ENCODE results near the gene MBOAT7.

Gene MBOAT7

DNA sequence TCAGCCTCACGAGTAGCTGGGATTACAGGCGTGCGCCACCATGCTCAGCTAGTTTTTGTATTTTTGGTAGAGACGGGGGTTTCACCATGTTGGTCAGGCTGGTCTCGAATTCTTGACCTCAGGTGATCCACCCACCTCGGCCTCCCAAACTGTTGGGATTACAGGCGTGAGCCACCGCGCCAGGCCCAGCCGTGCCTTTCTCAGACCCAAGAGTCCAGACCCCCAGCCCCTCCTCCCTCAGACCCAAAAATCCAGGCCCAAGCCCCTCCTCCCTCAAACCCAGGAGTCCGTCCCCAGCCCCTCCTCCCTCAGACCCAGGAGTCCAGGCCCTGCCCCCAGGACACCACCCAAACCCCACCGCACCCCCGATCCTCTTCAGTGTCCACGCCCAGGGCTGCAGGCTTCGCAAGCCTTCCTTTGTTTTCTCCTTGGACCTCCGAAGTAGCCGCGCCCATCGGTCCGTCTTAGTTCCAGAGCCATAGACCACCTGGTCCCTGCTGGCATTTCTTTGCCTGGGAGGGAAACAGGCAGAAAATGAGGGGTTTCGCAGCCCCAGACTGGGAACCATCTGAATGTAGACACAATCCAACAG lies 20.1 kb downstream of the MBOAT7 start:
- no peak for DNase-seq
- no peak overlapping the region for H3K4me3 Mint-ChIP-seq
- H3K27me3 Mint-ChIP-seq: peaks cover 11% of the 10 kb centered on the region
- no peak overlapping the region for H3K27ac Mint-ChIP-seq
- no peaks in the 10 kb centered on the region for H3K9me3 Mint-ChIP-seq
- peaks cover 12% of the 10 kb centered on the region for H3K4me1 Mint-ChIP-seq (ENCODE audit: low read depth)
- no peaks in the 10 kb centered on the region for H3K36me3 Mint-ChIP-seq (ENCODE audit: low read depth)

DNA sequence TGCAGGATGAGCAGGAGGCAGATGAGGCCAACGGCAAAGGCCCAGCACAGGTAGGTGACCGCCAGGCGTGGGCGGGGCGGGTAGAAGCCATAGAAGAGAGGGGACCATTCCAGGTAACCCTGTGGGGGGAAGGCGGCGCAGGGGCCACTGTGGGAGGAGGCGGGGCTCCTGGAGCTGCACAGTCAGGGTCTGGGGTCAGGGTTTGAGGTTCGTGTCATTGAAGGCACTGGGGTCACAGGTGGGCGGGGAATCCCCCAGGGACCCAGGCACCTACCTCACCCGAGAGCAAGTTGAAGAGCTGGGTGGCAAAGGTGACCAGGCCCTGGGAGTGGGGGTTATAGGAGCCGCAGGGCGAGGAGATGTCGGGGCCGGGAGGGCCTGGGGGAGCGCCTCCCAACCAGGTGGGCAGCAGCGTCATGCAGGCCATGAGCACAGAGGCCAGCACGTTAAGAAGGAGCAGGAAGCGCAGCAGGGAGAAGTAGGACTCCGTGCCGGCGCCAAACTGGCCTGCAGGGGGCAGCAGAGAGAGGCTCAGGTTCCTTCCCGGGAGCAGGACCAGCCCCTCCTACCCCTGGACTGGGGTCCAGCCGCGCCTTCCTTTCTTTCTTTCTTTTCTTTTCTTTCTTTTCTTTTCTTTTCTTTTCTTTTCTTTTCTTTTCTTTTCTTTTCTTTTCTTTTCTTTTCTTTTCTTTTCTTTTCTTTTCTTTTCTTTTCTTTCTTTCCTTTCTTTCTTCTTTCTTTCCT lies 21.0 kb downstream of the MBOAT7 start:
- H3K27ac Mint-ChIP-seq: no peak overlapping the region
- H3K4me3 Mint-ChIP-seq: peak overlapping the region; percentile 29
- peaks cover 13% of the 10 kb centered on the region for H3K27me3 Mint-ChIP-seq
- H3K36me3 Mint-ChIP-seq (ENCODE audit: low read depth): no peaks in the 10 kb centered on the region
- DNase-seq: peak; percentile 95
- H3K4me1 Mint-ChIP-seq (ENCODE audit: low read depth): peaks cover 19% of the 10 kb centered on the region
- no peaks in the 10 kb centered on the region for H3K9me3 Mint-ChIP-seq

DNA sequence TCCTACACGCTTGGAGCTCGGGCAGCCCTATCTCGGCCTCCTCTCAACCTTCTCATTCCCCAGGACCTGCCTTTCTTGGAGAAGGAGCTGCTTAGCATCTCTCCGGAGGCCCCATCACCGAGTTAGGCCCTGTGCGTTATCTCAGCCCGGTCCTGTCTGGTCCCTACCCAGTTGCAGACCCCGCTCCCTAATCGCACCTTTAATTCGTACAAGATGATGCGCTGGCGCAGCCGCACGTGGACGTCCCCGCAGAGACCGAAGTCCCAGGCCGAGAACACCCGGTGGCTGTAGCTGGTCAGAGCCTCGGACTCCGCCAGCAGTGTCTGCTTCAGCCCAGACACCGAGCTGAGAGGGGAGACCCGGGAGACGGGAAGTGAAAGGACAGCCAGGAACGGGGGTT lies 24.2 kb downstream of the MBOAT7 start:
- H3K27me3 Mint-ChIP-seq: peaks cover 16% of the 10 kb centered on the region
- H3K27ac Mint-ChIP-seq: no peak overlapping the region
- peaks cover 42% of the 10 kb centered on the region for H3K4me1 Mint-ChIP-seq (ENCODE audit: low read depth)
- no peaks in the 10 kb centered on the region for H3K9me3 Mint-ChIP-seq
- no peaks in the 10 kb centered on the region for H3K36me3 Mint-ChIP-seq (ENCODE audit: low read depth)
- no peak for DNase-seq
- H3K4me3 Mint-ChIP-seq: no peak overlapping the region

DNA sequence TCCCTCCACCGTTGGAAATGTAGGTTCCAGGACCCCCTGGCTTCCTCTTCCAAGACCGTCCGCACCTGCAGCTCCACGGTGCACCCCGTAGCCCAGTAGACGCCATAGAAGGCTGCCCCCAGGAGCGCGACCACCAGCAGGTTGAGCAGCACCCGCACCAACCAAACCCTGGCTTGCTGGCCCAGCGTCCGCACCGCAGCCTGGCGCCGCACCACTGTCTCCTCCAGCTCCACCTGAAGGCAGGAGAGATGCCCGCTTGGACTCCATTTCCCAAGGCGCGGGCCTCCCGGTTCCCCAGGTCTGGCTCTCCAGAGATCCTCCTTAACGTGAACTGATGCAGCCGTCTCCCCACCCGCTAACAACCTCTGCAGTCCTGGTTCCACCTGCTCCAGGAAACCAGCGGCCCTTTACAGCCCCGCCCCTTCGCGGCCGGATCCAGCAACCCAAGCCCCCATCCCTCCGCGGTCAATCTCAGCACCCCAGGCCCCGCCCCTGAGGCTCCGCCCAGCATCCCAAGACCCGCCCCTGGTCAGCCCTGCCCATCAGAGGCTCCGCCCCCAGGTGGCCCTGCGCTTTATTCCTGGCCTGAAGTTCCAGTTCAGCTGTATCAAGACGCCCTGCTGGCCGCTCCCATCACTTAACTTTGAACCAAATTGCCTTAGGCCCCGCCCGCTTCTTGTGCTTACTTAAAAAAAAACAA lies 24.9 kb downstream of the MBOAT7 start:
- H3K4me1 Mint-ChIP-seq (ENCODE audit: low read depth): peaks cover 46% of the 10 kb centered on the region
- no peaks in the 10 kb centered on the region for H3K9me3 Mint-ChIP-seq
- no peak overlapping the region for H3K27ac Mint-ChIP-seq
- H3K27me3 Mint-ChIP-seq: peaks cover 16% of the 10 kb centered on the region
- peaks cover 4% of the 10 kb centered on the region for H3K36me3 Mint-ChIP-seq (ENCODE audit: low read depth)
- peak; percentile 64 for DNase-seq
- peak overlapping the region; percentile 27 for H3K4me3 Mint-ChIP-seq

DNA sequence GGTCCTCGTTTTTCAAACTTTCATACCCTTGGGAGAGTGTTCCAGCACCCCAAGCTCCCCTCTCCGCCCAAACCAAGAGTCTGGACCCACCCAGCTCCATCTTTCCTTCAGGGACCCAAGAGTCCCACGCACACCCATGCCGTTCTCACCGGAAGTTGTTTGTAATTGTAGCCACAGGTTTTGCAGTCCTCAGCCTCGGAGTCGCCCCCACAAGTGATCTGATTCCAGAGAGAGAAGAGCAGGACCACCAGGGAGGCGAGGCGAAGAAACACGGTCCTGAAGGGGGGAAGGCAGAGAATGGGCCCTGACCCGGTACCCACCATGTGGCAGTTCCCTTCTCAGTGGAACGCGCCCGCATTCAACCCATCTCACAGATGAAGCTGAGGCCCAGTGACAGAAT lies 26.5 kb downstream of the MBOAT7 start:
- H3K4me1 Mint-ChIP-seq (ENCODE audit: low read depth): peaks cover 53% of the 10 kb centered on the region
- no peak for DNase-seq
- H3K27me3 Mint-ChIP-seq: peaks cover 16% of the 10 kb centered on the region
- H3K27ac Mint-ChIP-seq: peak overlapping the region; percentile 4
- H3K4me3 Mint-ChIP-seq: peak overlapping the region; percentile 79
- H3K9me3 Mint-ChIP-seq: no peaks in the 10 kb centered on the region
- peaks cover 18% of the 10 kb centered on the region for H3K36me3 Mint-ChIP-seq (ENCODE audit: low read depth)

DNA sequence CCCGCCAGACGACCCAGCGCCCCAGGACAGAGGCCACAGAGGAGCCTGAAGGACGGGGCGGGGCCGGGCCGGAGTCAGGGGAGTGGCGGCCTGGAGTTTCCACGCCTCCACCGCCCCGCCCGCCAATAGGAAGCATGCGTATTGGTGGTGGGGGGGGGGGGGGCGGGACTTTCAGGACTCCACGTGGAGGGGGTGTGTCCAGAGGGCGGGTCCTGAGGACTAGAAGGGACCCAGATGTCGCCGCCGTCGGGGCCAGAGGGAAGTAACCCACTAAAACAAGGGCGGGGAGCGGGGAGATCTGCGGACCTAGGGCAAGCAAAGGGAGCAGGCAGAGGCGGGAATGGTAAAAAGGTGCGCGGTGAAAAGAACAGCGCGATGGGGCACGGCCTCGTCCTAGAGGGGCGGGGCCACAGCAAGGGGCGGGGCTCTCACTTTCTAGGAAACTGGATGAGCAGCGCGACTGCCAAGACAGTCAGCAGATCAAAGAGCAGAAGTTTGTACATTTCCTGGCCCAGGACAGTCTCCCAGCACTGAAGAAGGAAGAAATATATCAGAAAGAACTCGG lies 27.1 kb downstream of the MBOAT7 start:
- H3K27me3 Mint-ChIP-seq: peaks cover 16% of the 10 kb centered on the region
- peak overlapping the region; percentile 79 for H3K4me3 Mint-ChIP-seq
- no peaks in the 10 kb centered on the region for H3K9me3 Mint-ChIP-seq
- H3K4me1 Mint-ChIP-seq (ENCODE audit: low read depth): peaks cover 54% of the 10 kb centered on the region
- H3K27ac Mint-ChIP-seq: peak overlapping the region; percentile 81
- DNase-seq: peak; percentile 85
- peaks cover 23% of the 10 kb centered on the region for H3K36me3 Mint-ChIP-seq (ENCODE audit: low read depth)

DNA sequence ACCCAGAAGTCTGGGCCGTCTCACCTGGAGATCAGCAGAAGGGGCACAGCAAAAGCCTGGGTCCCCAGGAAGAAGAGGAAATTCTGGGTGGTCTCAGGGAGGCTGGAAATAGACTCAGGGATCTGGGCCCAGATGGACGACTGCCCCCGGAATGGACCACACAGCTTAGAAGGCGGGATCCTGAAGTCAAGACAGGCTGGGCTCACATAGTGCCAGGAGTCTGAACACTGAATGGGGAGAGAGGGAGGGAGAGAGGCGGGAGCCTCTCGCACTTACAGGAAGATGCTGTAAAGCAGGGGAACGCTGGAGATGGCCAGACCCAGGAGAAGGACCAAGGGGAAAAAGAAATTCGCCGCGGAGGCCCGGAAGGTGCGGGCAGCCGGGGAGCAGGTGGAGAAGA lies 28.5 kb downstream of the MBOAT7 start:
- peaks cover 15% of the 10 kb centered on the region for H3K27me3 Mint-ChIP-seq
- peaks cover 38% of the 10 kb centered on the region for H3K36me3 Mint-ChIP-seq (ENCODE audit: low read depth)
- H3K4me3 Mint-ChIP-seq: peak overlapping the region; percentile 87
- H3K27ac Mint-ChIP-seq: peak overlapping the region; percentile 97
- no peaks in the 10 kb centered on the region for H3K9me3 Mint-ChIP-seq
- H3K4me1 Mint-ChIP-seq (ENCODE audit: low read depth): peaks cover 59% of the 10 kb centered on the region
- DNase-seq: no peak

DNA sequence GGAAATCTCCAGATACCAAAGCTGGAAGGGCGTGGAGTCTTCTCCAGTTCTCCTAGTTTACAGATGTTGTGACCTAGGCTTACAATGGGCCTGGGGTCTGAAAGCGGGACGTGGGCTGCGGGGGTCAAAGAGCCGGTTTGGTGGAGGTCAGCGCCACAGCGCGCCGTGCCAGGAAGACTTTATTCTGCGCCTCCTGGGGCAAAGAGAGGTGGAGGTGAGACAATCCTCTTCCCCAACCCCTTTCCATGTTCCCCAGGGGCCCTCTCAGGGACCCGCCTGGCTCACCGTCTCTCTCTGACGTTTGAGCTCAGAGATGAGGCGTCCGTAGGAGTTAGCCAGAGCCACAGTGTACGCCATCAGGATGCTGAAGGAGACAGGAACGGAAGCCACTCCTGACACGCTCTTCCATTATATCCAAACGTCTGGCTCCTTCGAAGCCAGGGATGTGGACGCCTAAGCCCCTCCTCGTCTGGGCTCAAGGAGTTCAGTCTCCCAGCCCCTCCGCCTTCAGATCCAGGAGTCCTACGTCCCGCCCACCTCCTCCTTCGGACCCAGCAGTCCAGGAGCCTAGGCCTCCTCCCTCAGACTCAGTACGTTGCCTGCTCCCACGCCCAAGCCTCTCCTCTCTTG lies 29.1 kb downstream of the MBOAT7 start:
- H3K4me3 Mint-ChIP-seq: peak overlapping the region; percentile 87
- peak overlapping the region; percentile 97 for H3K27ac Mint-ChIP-seq

DNA sequence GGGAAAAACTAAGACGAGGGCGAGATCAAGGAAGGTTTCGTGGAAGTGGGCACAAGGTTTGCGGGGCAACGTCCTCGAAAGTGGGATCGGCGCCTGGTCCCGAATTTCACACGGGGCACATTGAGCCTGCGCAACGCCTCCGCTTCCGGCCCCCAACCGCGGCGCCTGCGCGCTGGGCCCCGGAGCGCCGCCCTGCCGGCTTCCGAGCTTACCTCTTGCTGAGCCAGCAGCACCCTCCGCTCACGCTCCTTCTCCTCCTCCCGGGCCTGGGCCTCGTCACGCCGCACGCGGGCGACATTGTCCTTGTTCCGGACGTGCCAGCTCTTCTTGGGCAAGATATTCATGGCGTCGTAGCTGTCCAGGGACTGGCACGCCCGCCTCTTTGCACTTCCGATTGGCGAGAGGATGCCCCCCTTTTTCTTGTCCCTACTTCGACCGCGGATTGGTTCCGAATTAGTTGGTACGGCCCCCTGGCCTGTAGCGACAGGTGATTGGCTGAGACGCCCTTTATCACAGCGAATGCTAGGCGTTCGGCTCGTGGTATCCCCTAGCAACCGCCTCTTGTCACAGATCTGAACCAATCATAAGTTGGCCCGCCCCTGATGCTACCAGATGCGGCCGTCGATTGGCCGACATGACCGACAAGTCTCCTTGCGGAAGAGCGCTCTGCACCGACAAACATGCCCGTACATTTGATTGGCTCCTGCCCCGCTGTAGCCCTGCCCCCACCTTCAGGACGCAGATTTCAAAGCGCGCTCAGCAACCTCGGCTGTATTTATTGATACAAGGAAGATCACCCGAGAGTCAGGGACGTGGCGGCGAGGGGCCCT lies 29.8 kb downstream of the MBOAT7 start, which contains the start of gene LENG1:
LENG1 (minus strand) TSS at position 370 of the 830 bp plus-strand sequence; CDS start at position 344, 26 bp downstream.
- Mint-ChIP-seq H3K4me1 (ENCODE audit: low read depth) (peaks cover 65% of the 10 kb centered on the region), H3K36me3 (ENCODE audit: low read depth) (peaks cover 47% of the 10 kb centered on the region), H3K27me3 (peaks cover 8% of the 10 kb centered on the region), H3K4me3 (peak within 1 kb of the TSS; percentile 87), H3K9me3 (no peaks in the 10 kb centered on the region), H3K27ac (peak within 1 kb of the TSS; percentile 97)
- DNase-seq: peak; percentile 93

More for the DNA sequence above, 29.1 kb downstream of the MBOAT7 start:
- H3K27me3 Mint-ChIP-seq: peaks cover 11% of the 10 kb centered on the region
- peaks cover 40% of the 10 kb centered on the region for H3K36me3 Mint-ChIP-seq (ENCODE audit: low read depth)
- no peaks in the 10 kb centered on the region for H3K9me3 Mint-ChIP-seq
- H3K4me1 Mint-ChIP-seq (ENCODE audit: low read depth): peaks cover 61% of the 10 kb centered on the region
- no peak for DNase-seq

DNA sequence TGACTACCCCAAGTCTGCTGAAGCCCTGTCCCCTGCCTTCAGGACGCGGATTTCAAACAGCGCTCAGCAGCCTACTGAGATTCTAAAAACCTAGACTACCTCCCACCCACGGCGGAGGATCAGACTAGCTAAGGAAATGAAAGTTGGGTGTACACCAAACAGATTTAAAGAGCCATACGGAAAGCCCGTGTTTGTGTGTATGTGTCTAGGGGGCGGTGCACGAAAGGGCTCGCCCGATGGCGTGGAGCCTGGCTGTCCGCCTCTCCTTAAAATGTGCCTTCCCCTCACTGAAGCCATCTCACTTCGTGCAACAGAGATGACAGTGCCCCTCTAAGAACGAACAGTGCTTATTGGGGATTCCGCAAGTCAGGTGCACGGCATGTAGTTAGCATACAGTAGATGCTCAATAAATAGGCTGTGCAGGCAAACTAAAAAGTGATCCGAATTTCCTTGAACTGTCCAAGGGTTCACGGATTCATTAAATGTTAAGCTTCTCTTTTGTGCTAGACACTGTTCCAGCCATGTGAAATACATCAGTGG lies 30.5 kb downstream of the MBOAT7 start:
- peaks cover 3% of the 10 kb centered on the region for H3K27me3 Mint-ChIP-seq
- H3K27ac Mint-ChIP-seq: peak overlapping the region; percentile 97
- peak; percentile 57 for DNase-seq
- peak overlapping the region; percentile 87 for H3K4me3 Mint-ChIP-seq
- H3K4me1 Mint-ChIP-seq (ENCODE audit: low read depth): peaks cover 65% of the 10 kb centered on the region
- H3K9me3 Mint-ChIP-seq: no peaks in the 10 kb centered on the region
- H3K36me3 Mint-ChIP-seq (ENCODE audit: low read depth): peaks cover 54% of the 10 kb centered on the region

DNA sequence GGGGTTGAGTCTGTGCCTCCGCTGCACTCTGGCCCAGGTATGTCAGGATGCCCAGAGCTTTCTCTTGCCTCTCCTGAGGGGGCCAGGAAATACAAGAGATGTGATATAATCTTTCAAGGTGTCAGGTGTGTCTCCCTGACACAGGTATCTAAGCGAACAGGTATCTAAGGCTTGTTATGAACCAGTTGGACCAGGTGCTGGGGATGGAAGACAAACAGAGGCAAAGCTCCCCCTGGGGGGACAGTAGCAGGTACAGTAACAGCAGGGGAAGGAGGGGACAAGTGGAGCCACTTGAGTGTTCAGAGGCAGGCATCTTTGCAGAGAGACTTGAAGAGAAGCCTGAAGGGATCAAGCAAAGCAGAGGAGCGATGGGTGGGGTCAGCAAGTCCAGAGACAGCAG lies 32.4 kb downstream of the MBOAT7 start:
- no peak for DNase-seq
- H3K4me1 Mint-ChIP-seq (ENCODE audit: low read depth): peaks cover 60% of the 10 kb centered on the region
- no peak overlapping the region for H3K4me3 Mint-ChIP-seq
- H3K36me3 Mint-ChIP-seq (ENCODE audit: low read depth): peaks cover 71% of the 10 kb centered on the region
- no peaks in the 10 kb centered on the region for H3K27me3 Mint-ChIP-seq
- peak overlapping the region; percentile 83 for H3K27ac Mint-ChIP-seq
- no peaks in the 10 kb centered on the region for H3K9me3 Mint-ChIP-seq

DNA sequence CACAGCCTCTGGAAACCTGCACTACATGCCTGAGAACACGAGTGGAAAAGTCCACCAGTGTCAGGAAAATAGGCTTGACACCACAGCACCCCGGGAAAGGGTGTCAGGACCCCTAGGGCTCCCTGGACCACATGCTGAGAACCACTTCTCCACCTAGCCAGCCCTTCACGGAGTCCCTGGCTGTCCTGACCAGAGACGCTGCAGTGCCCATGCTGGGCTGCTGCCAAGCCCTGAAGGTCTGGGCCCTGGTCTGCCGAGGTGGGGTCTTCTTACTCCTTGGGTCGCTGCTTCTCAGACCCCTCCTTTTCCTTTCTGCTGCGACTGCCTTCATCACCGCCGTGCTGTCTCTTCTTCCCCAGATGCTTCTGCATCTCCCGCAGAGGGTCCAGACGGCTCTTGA lies 32.9 kb downstream of the MBOAT7 start:
- Mint-ChIP-seq H3K27me3 (no peaks in the 10 kb centered on the region), H3K4me3 (no peak overlapping the region), H3K36me3 (ENCODE audit: low read depth) (peaks cover 76% of the 10 kb centered on the region)

DNA sequence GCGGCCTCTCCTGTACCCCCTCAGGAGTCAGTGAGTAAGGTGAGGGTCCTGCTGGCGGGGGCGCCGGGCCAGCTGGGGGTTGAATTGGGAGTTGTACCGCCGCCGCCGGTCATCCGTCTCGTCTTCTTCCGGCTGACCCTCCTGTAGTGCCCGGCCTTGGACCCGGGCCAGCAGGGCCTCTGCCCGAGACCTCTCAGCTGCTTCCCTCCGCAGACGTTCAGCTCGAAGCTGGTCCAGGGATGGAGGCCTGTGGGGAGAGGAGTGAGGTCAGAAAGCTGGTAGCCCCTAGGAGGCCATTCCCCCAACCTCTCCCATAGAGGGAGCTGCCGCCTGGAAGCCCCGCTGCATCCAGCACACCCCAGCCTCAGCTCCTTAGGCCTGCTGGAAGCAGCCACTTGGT lies 33.7 kb downstream of the MBOAT7 start:
- H3K36me3 Mint-ChIP-seq (ENCODE audit: low read depth): peaks cover 84% of the 10 kb centered on the region
- peak overlapping the region; percentile 72 for H3K27ac Mint-ChIP-seq

More for the DNA sequence above, 32.9 kb downstream of the MBOAT7 start:
- Mint-ChIP-seq H3K9me3 (no peaks in the 10 kb centered on the region), H3K4me1 (ENCODE audit: low read depth) (peaks cover 56% of the 10 kb centered on the region), H3K27ac (peak overlapping the region; percentile 72)
- DNase-seq: no peak

More for the DNA sequence above, 33.7 kb downstream of the MBOAT7 start:
- peaks cover 52% of the 10 kb centered on the region for H3K4me1 Mint-ChIP-seq (ENCODE audit: low read depth)
- no peaks in the 10 kb centered on the region for H3K27me3 Mint-ChIP-seq
- DNase-seq: no peak
- H3K4me3 Mint-ChIP-seq: no peak overlapping the region
- H3K9me3 Mint-ChIP-seq: no peaks in the 10 kb centered on the region

All from activated T-cell treated with anti-CD3 and anti-CD28 coated beads, Interleukin-2, amount 50 U/mL, for 24 hours (primary cell).